Measurements from ENCODE around the gene NUMBL. TPM values are rescaled to one million over a fixed set of nuclear protein-coding genes. Genes with fewer than 3 reads are reported as not detected.

The NUMBL gene
- total RNA-seq, 1 experiment from 2014 or later: 14.5 TPM

GRCh38 chr19:40684280-40684679 is 6.2 kb downstream of the NUMBL start:
- POLR2A ChIA-PET (ENCODE audit: unreplicated experiment): no interaction called here
- ATAC-seq: no peak
- CTCF ChIA-PET: no interaction called here
- TF ChIP-seq EZH2 (IDR thresholded peaks at IDR 0.05; ENCODE audit: low read length, unreplicated experiment): no peak
- no peak for TF ChIP-seq CTCF (conservative IDR thresholded peaks at IDR 0.05; ENCODE audit: low read depth, low read length)
- TF ChIP-seq EZH2phosphoT487 (IDR thresholded peaks at IDR 0.05; ENCODE audit: borderline replicate concordance, low read length): no peak
- no peak overlapping the region for H3K4me3 ChIP-seq (ENCODE audit: low read length)
- no peak overlapping the region for H3K27ac ChIP-seq (ENCODE audit: low read length)
- no peaks in the 10 kb centered on the region for H4K20me1 ChIP-seq (ENCODE audit: low read length)
- H3K9ac ChIP-seq (ENCODE audit: low read length): no peak overlapping the region
- BruUV-seq (replicated peaks): no TSS peak
- no peaks in the 10 kb centered on the region for H3K27me3 ChIP-seq (ENCODE audit: low read length)
- no peaks in the 10 kb centered on the region for H3F3A ChIP-seq (ENCODE audit: low read length, unreplicated experiment)
- DNase-seq: no peak
- no peaks in the 10 kb centered on the region for H3K9me2 ChIP-seq (replicated peaks; ENCODE audit: low read length)
- intact Hi-C loops (cut with micrococcal nuclease): no loop called here
- H3K79me2 ChIP-seq (ENCODE audit: low read length): peaks cover 16% of the 10 kb centered on the region
- H3K4me2 ChIP-seq (ENCODE audit: low read length): no peak overlapping the region
- H3K36me3 ChIP-seq (ENCODE audit: low read depth, low read length): no peaks in the 10 kb centered on the region
- H3K9me3 ChIP-seq (ENCODE audit: low read length): no peaks in the 10 kb centered on the region
- no peak overlapping the region for H2AFZ ChIP-seq (ENCODE audit: low read length)
- peaks cover 10% of the 10 kb centered on the region for H3K4me1 ChIP-seq (ENCODE audit: insufficient read depth, low read length)

GRCh38 chr19:40683437-40683836 is 7.0 kb downstream of the NUMBL start:
- ATAC-seq (no peak), DNase-seq (no peak)
- H3K27ac ChIP-seq (ENCODE audit: low read length): no peak overlapping the region
- no peak overlapping the region for H2AFZ ChIP-seq (ENCODE audit: low read length)
- no peak for TF ChIP-seq EZH2 (IDR thresholded peaks at IDR 0.05; ENCODE audit: low read length, unreplicated experiment)
- TF ChIP-seq EZH2phosphoT487 (IDR thresholded peaks at IDR 0.05; ENCODE audit: borderline replicate concordance, low read length): no peak
- TF ChIP-seq CTCF (conservative IDR thresholded peaks at IDR 0.05; ENCODE audit: low read depth, low read length): no peak
- H4K20me1 ChIP-seq (ENCODE audit: low read length): no peaks in the 10 kb centered on the region
- BruUV-seq (replicated peaks): no TSS peak
- H3K27me3 ChIP-seq (ENCODE audit: low read length): no peaks in the 10 kb centered on the region
- ChIA-PET CTCF (no interaction called here), POLR2A (ENCODE audit: unreplicated experiment) (interaction anchor here (0.6 kb wide), 1 partner anchor 67 kb away, joined by 5 read pairs; no protein-coding TSS in a partner anchor)
- H3F3A ChIP-seq (ENCODE audit: low read length, unreplicated experiment): no peaks in the 10 kb centered on the region
- H3K9ac ChIP-seq (ENCODE audit: low read length): no peak overlapping the region
- H3K4me3 ChIP-seq (ENCODE audit: low read length): no peak overlapping the region
- intact Hi-C loops (cut with micrococcal nuclease): no loop called here
- no peaks in the 10 kb centered on the region for H3K36me3 ChIP-seq (ENCODE audit: low read depth, low read length)
- no peak overlapping the region for H3K4me2 ChIP-seq (ENCODE audit: low read length)
- no peaks in the 10 kb centered on the region for H3K9me3 ChIP-seq (ENCODE audit: low read length)
- peaks cover 8% of the 10 kb centered on the region for H3K79me2 ChIP-seq (ENCODE audit: low read length)
- peaks cover 1% of the 10 kb centered on the region; the same call in 1 of the 2 replicates for H3K4me1 ChIP-seq (ENCODE audit: insufficient read depth, low read length)
- no peaks in the 10 kb centered on the region for H3K9me2 ChIP-seq (replicated peaks; ENCODE audit: low read length)

GRCh38 chr19:40682431-40682964 is 8.0 kb downstream of the NUMBL start:
- Histone ChIP-seq H2AFZ (ENCODE audit: low read length) (no peak overlapping the region), H3K4me1 (ENCODE audit: insufficient read depth, low read length) (no peaks in the 10 kb centered on the region), H3K79me2 (ENCODE audit: low read length) (no peaks in the 10 kb centered on the region), H3K9ac (ENCODE audit: low read length) (no peak overlapping the region), H3K9me3 (ENCODE audit: low read length) (no peaks in the 10 kb centered on the region), H3K9me2 (replicated peaks; ENCODE audit: low read length) (no peaks in the 10 kb centered on the region), H3F3A (ENCODE audit: low read length, unreplicated experiment) (no peaks in the 10 kb centered on the region), H4K20me1 (ENCODE audit: low read length) (no peaks in the 10 kb centered on the region), H3K27me3 (ENCODE audit: low read length) (no peaks in the 10 kb centered on the region), H3K36me3 (ENCODE audit: low read depth, low read length) (no peaks in the 10 kb centered on the region), H3K27ac (ENCODE audit: low read length) (no peak overlapping the region), H3K4me2 (ENCODE audit: low read length) (no peak overlapping the region), H3K4me3 (ENCODE audit: low read length) (no peak overlapping the region)
- no peak for ATAC-seq
- intact Hi-C loops (cut with micrococcal nuclease): no loop called here
- ChIA-PET POLR2A (ENCODE audit: unreplicated experiment) (no interaction called here), CTCF (no interaction called here)
- no peak for TF ChIP-seq CTCF (conservative IDR thresholded peaks at IDR 0.05; ENCODE audit: low read depth, low read length)
- TF ChIP-seq EZH2phosphoT487 (IDR thresholded peaks at IDR 0.05; ENCODE audit: borderline replicate concordance, low read length): no peak
- TF ChIP-seq EZH2 (IDR thresholded peaks at IDR 0.05; ENCODE audit: low read length, unreplicated experiment): no peak
- BruUV-seq (replicated peaks): no TSS peak
- DNase-seq: no peak

Data from PC-3 (cell line).